DOHH2 (cell line): Measurements from ENCODE around the gene RAP1GDS1.

Experiments
- H3F3A ChIP-seq: fragments of 200-600 bp; sonication (generic), shearing (Covaris generic); 2 replicates; pipeline ENCODE4 v1.6.0; 2016; ENCODE audit warnings: antibody characterized with exemption, mild to moderate bottlenecking; ENCODE audit not compliant: control insufficient read depth, insufficient read depth
- H3K27ac ChIP-seq: fragments of 200-600 bp; sonication (generic); 2 replicates; pipeline ENCODE4 v1.5.1; 2014; ENCODE audit warnings: low read depth, mild to moderate bottlenecking, low read length, moderate library complexity
- H3K27me3 ChIP-seq: fragments of 200-600 bp; sonication (generic); 2 replicates; pipeline ENCODE4 v1.6.1; 2014; ENCODE audit warnings: mild to moderate bottlenecking, low read length, mixed read lengths; ENCODE audit not compliant: control insufficient read depth
- H3K36me3 ChIP-seq: fragments of 200-600 bp; sonication (generic); 2 replicates; pipeline ENCODE4 v1.6.1; 2014; ENCODE audit warnings: mild to moderate bottlenecking, low read length, moderate library complexity, mixed read lengths; ENCODE audit not compliant: control insufficient read depth
- H3K4me1 ChIP-seq: fragments of 200-600 bp; sonication (generic); 2 replicates; pipeline ENCODE4 v1.6.1; 2014; ENCODE audit warnings: mild to moderate bottlenecking, low read length, mixed read lengths; ENCODE audit not compliant: control insufficient read depth
- H3K4me2 ChIP-seq: fragments of 200-600 bp; sonication (generic); 2 replicates; pipeline ENCODE4 v1.6.0; 2014; ENCODE audit warnings: mild to moderate bottlenecking, low read length, moderate library complexity
- H3K4me3 ChIP-seq: fragments of 200-600 bp; sonication (generic); 2 replicates; pipeline ENCODE4 v1.5.1; 2014; ENCODE audit warnings: mild to moderate bottlenecking, low read length, mixed read lengths
- H3K79me2 ChIP-seq: fragments of 200-600 bp; sonication (generic); 2 replicates; pipeline ENCODE4 v1.6.1; 2014; ENCODE audit warnings: mild to moderate bottlenecking, low read length, mixed read lengths; ENCODE audit not compliant: control insufficient read depth
- H3K9me2 ChIP-seq: fragments of 200-600 bp; sonication (generic); replicated peaks from 2 replicates; pipeline ENCODE4 v1.6.1; 2014; ENCODE audit warnings: mild to moderate bottlenecking, low read length, mixed read lengths; ENCODE audit not compliant: control insufficient read depth
- H3K9me3 ChIP-seq: fragments of 200-600 bp; sonication (generic); 2 replicates; pipeline ENCODE4 v1.6.1; 2014; ENCODE audit warnings: antibody characterized with exemption, low read length, mixed read lengths; ENCODE audit not compliant: control insufficient read depth, insufficient read depth
- H4K20me1 ChIP-seq: fragments of 200-600 bp; sonication (generic); 2 replicates; pipeline ENCODE4 v1.6.0; 2014; ENCODE audit warnings: low read depth, mild to moderate bottlenecking, antibody characterized with exemption, low read length, moderate library complexity; ENCODE audit not compliant: control insufficient read depth, insufficient read depth
- EZH2phosphoT487 ChIP-seq: fragments of 200-600 bp; sonication (generic); IDR thresholded peaks from 2 replicates; pipeline ENCODE4 v1.6.1; 2017; ENCODE audit warnings: borderline replicate concordance, mild to moderate bottlenecking, antibody characterized with exemption, low read length, moderate library complexity, mixed read lengths
- TF ChIP-seq, protein P1 (sequence below): fragments of 200-600 bp; sonication (generic); IDR thresholded peaks from one replicate; pipeline ENCODE4 v1.5.1; 2014; ENCODE audit warnings: antibody characterized with exemption, mild to moderate bottlenecking, low read depth, low read length; ENCODE audit not compliant: poor library complexity, severe bottlenecking

Gene RAP1GDS1

DNA sequence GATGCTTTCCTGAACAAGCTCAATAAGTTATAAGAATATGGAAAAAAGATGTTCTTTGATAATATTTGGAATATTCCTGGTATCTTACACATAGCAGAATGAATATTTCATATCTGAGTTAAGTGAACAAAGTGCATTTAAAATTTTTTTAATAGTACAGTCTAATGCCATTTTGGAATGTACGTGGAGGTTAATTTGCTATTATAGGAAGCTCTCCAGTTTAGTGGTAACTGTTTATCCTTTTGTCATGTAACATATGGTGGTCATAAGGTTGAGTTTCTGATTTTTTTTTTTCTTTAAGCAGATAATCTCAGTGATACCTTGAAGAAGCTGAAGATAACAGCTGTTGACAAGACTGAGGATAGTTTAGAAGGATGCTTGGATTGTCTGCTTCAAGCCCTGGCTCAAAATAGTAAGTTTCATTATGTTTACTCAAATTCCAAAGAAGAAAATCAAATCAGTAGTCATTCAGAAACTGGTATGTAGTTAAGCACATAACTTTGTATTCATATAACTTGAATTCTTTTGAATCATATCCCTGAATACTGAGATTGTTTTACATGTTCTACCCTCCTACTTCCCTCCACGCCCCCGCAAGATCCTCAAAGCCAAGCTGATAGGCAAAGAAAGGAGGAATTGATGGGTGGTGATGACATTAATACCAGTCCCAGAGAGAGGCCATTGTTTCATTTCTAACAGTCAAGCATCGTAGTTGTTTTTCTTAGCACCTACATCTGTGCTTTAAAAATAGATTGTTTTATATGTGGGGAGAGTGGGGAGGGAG is 32.1 kb downstream of the RAP1GDS1 start:
- peak overlapping the region; percentile 56 for H3K4me2 ChIP-seq
- no peaks in the 10 kb centered on the region for H3K9me3 ChIP-seq
- H3K79me2 ChIP-seq = peaks cover 57% of the 10 kb centered on the region
- peaks cover 31% of the 10 kb centered on the region for H3K36me3 ChIP-seq
- peak overlapping the region; percentile 38 for H3K27ac ChIP-seq
- no peaks in the 10 kb centered on the region for H4K20me1 ChIP-seq
- peaks cover 62% of the 10 kb centered on the region for H3K4me1 ChIP-seq
- no peak for TF ChIP-seq EZH2phosphoT487
- TF ChIP-seq, protein P1, sequence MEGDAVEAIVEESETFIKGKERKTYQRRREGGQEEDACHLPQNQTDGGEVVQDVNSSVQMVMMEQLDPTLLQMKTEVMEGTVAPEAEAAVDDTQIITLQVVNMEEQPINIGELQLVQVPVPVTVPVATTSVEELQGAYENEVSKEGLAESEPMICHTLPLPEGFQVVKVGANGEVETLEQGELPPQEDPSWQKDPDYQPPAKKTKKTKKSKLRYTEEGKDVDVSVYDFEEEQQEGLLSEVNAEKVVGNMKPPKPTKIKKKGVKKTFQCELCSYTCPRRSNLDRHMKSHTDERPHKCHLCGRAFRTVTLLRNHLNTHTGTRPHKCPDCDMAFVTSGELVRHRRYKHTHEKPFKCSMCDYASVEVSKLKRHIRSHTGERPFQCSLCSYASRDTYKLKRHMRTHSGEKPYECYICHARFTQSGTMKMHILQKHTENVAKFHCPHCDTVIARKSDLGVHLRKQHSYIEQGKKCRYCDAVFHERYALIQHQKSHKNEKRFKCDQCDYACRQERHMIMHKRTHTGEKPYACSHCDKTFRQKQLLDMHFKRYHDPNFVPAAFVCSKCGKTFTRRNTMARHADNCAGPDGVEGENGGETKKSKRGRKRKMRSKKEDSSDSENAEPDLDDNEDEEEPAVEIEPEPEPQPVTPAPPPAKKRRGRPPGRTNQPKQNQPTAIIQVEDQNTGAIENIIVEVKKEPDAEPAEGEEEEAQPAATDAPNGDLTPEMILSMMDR = no peak
- peak overlapping the region; percentile 41; the same call in 1 of the 2 replicates for H3K4me3 ChIP-seq
- no peaks in the 10 kb centered on the region for H3K27me3 ChIP-seq
- peaks cover 10% of the 10 kb centered on the region for H3F3A ChIP-seq
- no peaks in the 10 kb centered on the region for H3K9me2 ChIP-seq

DNA sequence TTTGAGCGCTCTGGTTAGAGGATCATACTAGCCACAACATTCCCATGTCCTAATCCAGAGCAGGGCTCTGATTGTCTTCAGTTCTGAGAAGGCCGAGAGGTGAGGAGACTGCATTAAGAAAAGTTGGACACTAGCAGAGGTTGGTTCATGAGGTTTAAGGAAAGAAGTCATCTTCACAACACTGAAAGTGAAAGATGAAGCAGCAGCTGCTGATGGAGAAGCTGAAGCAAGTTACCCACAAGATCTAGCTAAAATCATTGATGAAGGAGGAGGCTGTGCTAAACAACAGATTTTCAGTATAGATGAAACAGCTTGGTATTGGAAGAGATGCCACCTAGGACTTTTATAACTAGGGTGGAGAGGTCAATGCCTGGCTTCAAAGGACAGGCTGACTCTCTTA is 36.8 kb downstream of the RAP1GDS1 start:
- Histone ChIP-seq H3K4me3 (no peak overlapping the region), H3F3A (no peaks in the 10 kb centered on the region), H3K9me2 (no peaks in the 10 kb centered on the region), H3K36me3 (peaks cover 36% of the 10 kb centered on the region), H3K9me3 (no peaks in the 10 kb centered on the region), H3K4me2 (no peak overlapping the region), H4K20me1 (no peaks in the 10 kb centered on the region), H3K27me3 (no peaks in the 10 kb centered on the region), H3K27ac (no peak overlapping the region), H3K4me1 (peaks cover 23% of the 10 kb centered on the region), H3K79me2 (peaks cover 19% of the 10 kb centered on the region)
- TF ChIP-seq EZH2phosphoT487 = no peak
- TF ChIP-seq, protein P1 = no peak

DNA sequence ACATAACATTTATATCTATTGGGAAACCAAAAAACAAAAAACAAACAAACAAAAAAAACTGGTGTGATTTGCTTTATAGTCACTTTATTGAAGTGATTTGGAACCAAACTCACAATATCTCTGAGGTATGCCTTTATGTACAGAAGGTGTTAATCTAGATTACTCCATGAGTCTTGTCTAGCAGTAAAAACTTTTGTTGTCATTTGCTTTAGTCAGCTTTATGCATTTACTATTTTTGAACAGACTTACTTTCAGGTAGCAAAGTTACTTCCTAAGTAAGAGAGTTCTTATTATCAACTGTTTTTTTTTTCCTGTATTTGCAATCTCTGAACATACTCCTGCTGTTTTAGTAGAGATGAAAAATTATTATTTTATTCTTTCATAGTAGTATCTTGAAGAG is 39.5 kb downstream of the RAP1GDS1 start:
- Histone ChIP-seq H3K79me2 (peaks cover 28% of the 10 kb centered on the region), H4K20me1 (no peaks in the 10 kb centered on the region), H3K4me1 (no peaks in the 10 kb centered on the region), H3K4me2 (no peak overlapping the region), H3K27me3 (no peaks in the 10 kb centered on the region), H3K4me3 (no peak overlapping the region), H3K27ac (no peak overlapping the region), H3K36me3 (peaks cover 18% of the 10 kb centered on the region), H3K9me2 (no peaks in the 10 kb centered on the region), H3K9me3 (no peaks in the 10 kb centered on the region), H3F3A (no peaks in the 10 kb centered on the region)
- TF ChIP-seq, protein P1 = no peak
- no peak for TF ChIP-seq EZH2phosphoT487
